K562 (cell line): ENCODE results near the gene ATP10B. TPM values are rescaled to one million over a fixed set of nuclear protein-coding genes. Genes with fewer than 3 reads are reported as not detected.

Source experiments
- ATAC-seq: fragments of 200-7000 bp; cut with Tn5 transposase; 3 replicates; pipeline ENCODE4 v1.9.1; 2020; ENCODE audit warnings: moderate library complexity
- BruUV-seq: library from RNA; stranded (reverse); fragments of 400-500 nt; replicated peaks from 2 replicates; lab custom pipeline; 2021; lab: Mats Ljungman, UMichigan
- CTCF ChIA-PET: fragments of 300-600 bp; formaldehyde crosslinking; extraction: SDS; loops from one replicate; lab custom pipeline; 2021; ENCODE audit warnings: low intra/inter-chr PET ratio; lab: Yijun Ruan, JAX
- POLR2A ChIA-PET: fragments of 300-600, 350-650 bp; sonication (Branson Sonifier 250); formaldehyde crosslinking; extraction: SDS; loops from one replicate; lab custom pipeline; 2021; ENCODE audit warnings: antibody characterized with exemption, inconsistent platforms; lab: Yijun Ruan, JAX
- DNase-seq, 4 experiments: peaks; one replicate each; pipeline versions ENCODE4 v3.0.0 to v3.0.0-alpha.2; 2011 to 2018; ENCODE audit warnings: low spot score in 3 of 4, mixed read lengths in 3 of 4; ENCODE audit errors: extremely low read depth in 1 of 4
- FAIRE-seq: peaks from 2 replicates; lab custom pipeline; 2011; peaks lifted over from hg19 to GRCh38; lab: Jason Lieb, UNC
- H2AFZ ChIP-seq: 2 replicates; pipeline ENCODE4 v1.6.0; 2011; ENCODE audit warnings: low read depth, low read length, control low read depth, inconsistent platforms
- H3K27ac ChIP-seq: fragments of 200-600 bp; 3 replicates; pipeline ENCODE4 v1.8.0; 2011; ENCODE audit warnings: low read depth, mild to moderate bottlenecking, control low read depth, inconsistent platforms, low read length, moderate library complexity, mixed read lengths; ENCODE audit errors: extremely low read depth
- H3K27me3 ChIP-seq, 2 experiments: fragments of 300-600 bp in 1 of 2; 2 replicates in 1 of 2; 3 replicates in 1 of 2; pipeline versions ENCODE4 v1.6.0 to v1.8.0; 2011; ENCODE audit warnings: inconsistent platforms in 2 of 2, low read length in 2 of 2, mild to moderate bottlenecking in 1 of 2, mixed read lengths in 1 of 2, moderate library complexity in 1 of 2; ENCODE audit not compliant: control insufficient read depth in 2 of 2, insufficient read depth in 2 of 2
- H3K36me3 ChIP-seq: fragments of 300-600 bp; 3 replicates; pipeline ENCODE4 v1.8.0; 2011; ENCODE audit warnings: mild to moderate bottlenecking, low read length, inconsistent platforms; ENCODE audit not compliant: control insufficient read depth, insufficient read depth
- H3K4me1 ChIP-seq, 2 experiments: fragments of 200-600 bp in 1 of 2; replicated peaks in 1 of 2; 2 replicates in 1 of 2; 3 replicates in 1 of 2; pipeline versions ENCODE4 v1.5.1 to v1.8.0; 2011; ENCODE audit warnings: inconsistent platforms in 2 of 2, low read length in 2 of 2, mild to moderate bottlenecking in 1 of 2, mixed read lengths in 1 of 2, moderate library complexity in 1 of 2; ENCODE audit not compliant: control insufficient read depth in 2 of 2, insufficient read depth in 2 of 2
- H3K4me2 ChIP-seq: 2 replicates; pipeline ENCODE4 v1.6.1; 2011; ENCODE audit warnings: low read length, control low read depth, inconsistent platforms, mixed read lengths; ENCODE audit not compliant: insufficient read depth
- H3K4me3 ChIP-seq: fragments of 200-600 bp; sonication (generic), shearing (Covaris generic); 2 replicates; pipeline ENCODE4 v1.5.1; 2016; ENCODE audit warnings: control low read depth, inconsistent platforms
- H3K79me2 ChIP-seq: fragments of 200-600 bp; 3 replicates; pipeline ENCODE4 v1.8.0; 2011; ENCODE audit warnings: low read length, inconsistent platforms; ENCODE audit not compliant: control insufficient read depth, insufficient read depth
- H3K9ac ChIP-seq, 2 experiments: 2 replicates each; pipeline versions ENCODE4 v1.6.0 to v1.6.1; 2011; ENCODE audit warnings: low read depth in 2 of 2, low read length in 2 of 2, control low read depth in 1 of 2, inconsistent platforms in 1 of 2, mild to moderate bottlenecking in 1 of 2, mixed read lengths in 1 of 2; ENCODE audit not compliant: insufficient read depth in 1 of 2
- H3K9me1 ChIP-seq: one replicate; pipeline ENCODE4 v1.6.0; 2011; ENCODE audit warnings: inconsistent platforms, mild to moderate bottlenecking, low read length, moderate library complexity; ENCODE audit not compliant: control insufficient read depth, insufficient read depth
- H3K9me3 ChIP-seq: replicated peaks from 2 replicates; pipeline ENCODE4 v1.5.1; 2011; ENCODE audit warnings: low read depth, low read length, inconsistent platforms; ENCODE audit not compliant: control insufficient read depth, insufficient read depth
- H4K20me1 ChIP-seq: replicated peaks from 2 replicates; pipeline ENCODE4 v1.6.1; 2011; ENCODE audit warnings: low read length, inconsistent platforms, mixed read lengths; ENCODE audit not compliant: control insufficient read depth, insufficient read depth
- IRF1 ChIP-seq: sonication (generic); formaldehyde crosslinking; IDR thresholded peaks from 2 replicates; pipeline ENCODE4 v1.8.0; 2022; ENCODE audit warnings: missing genetic modification reagents, mild to moderate bottlenecking, borderline replicate concordance
- MLX ChIP-seq, 2 experiments: fragments of 450-650 bp in 1 of 2; sonication (generic) in 1 of 2; formaldehyde crosslinking; conservative IDR thresholded peaks; 2 replicates each; pipeline versions ENCODE4 v1.4.0 to v1.8.1; 2020 to 2022; ENCODE audit warnings: mild to moderate bottlenecking in 1 of 2, missing genetic modification reagents in 1 of 2
- ZNF830 ChIP-seq: fragments of 250-450 bp; sonication (Bioruptor Pico); IDR thresholded peaks from 2 replicates; pipeline ENCODE4 v1.5.0; 2021; ENCODE audit warnings: mild to moderate bottlenecking
- WGBS: fragments of 100-300 bp; shearing (Covaris generic); methylation state at CpG from one replicate; pipeline ENCODE4 v1.1.6; 2016; ENCODE audit warnings: low coverage, mixed read lengths; ENCODE audit not compliant: insufficient coverage; ENCODE audit errors: missing lambda C conversion rate; 5-methylcytosine and 5-hydroxymethylcytosine counted together
- in situ Hi-C: fragments of 300-500 bp; cut with MboI; formaldehyde crosslinking; loops from 4 replicates; pipeline ENCODE4 v1.15.0; 2018; ENCODE audit warnings: inconsistent platforms, mixed read lengths
- intact Hi-C: fragments of 100-400 bp; cut with micrococcal nuclease; formaldehyde crosslinking; loops from 2 replicates; pipeline ENCODE4 v1.14.2; 2022
- polyA plus RNA-seq, 8 experiments: library from polyadenylated mRNA; depleted of rRNA in 4 of 8; stranded (reverse) in 5 of 8; unstranded in 3 of 8; fragments of >200 nt; fragmentation: Nextera tagmentation in 2 of 8; fragmentation: Illumina TruSeq in 1 of 8; extraction: Ambion mirVana in 2 of 8; extraction: Trizol in 1 of 8; gene quantifications; 2 replicates each; pipeline versions ENCODE4 v1.2.1 to v1.2.3, GENCODE V29; 2011 to 2014; ENCODE audit warnings: inconsistent platforms in 1 of 8, missing spikeins in 1 of 8
- total RNA-seq, 7 experiments: library from RNA; depleted of rRNA in 6 of 7; stranded (reverse); fragments of >200 nt in 6 of 7; fragmentation: Illumina TruSeq in 2 of 7; extraction: Trizol in 2 of 7; gene quantifications; 2 replicates each; pipeline versions ENCODE4 v1.2.1 to v1.2.3, GENCODE V29; 2011 to 2021; ENCODE audit warnings: low replicate concordance in 1 of 7
- TF ChIP-seq, protein P1 (sequence below): sonication (generic); formaldehyde crosslinking; IDR thresholded peaks from 2 replicates; pipeline ENCODE4 v1.8.1; 2023; ENCODE audit warnings: mild to moderate bottlenecking, missing genetic modification reagents
- TF ChIP-seq, protein P2 (sequence below), 2 experiments: fragments of 450-650 bp; formaldehyde crosslinking in 1 of 2; IDR thresholded peaks; 2 replicates each; pipeline versions ENCODE4 v1.4.0 to v1.6.1; 2014 to 2020; ENCODE audit warnings: mild to moderate bottlenecking in 2 of 2, borderline replicate concordance in 1 of 2, low read depth in 1 of 2
- TF ChIP-seq, protein P3 (sequence below): fragments of 450-650 bp; IDR thresholded peaks from 2 replicates; pipeline ENCODE4 v1.6.1; 2016; ENCODE audit warnings: low read depth, mild to moderate bottlenecking, moderate library complexity
- TF ChIP-seq, protein P4 (sequence below): fragments of 250-450 bp; sonication (Bioruptor Pico); IDR thresholded peaks from 2 replicates; pipeline ENCODE4 v1.8.0; 2021; ENCODE audit warnings: borderline replicate concordance, mild to moderate bottlenecking, moderate library complexity; ENCODE audit not compliant: poor library complexity, severe bottlenecking

The ATP10B gene
- total and polyA plus RNA-seq, 9 of the 15 experiments (the other 6 are each of a cell fraction or from before 2014, with no cell fraction given), result 0.04 TPM; not detected in 8

DNA sequence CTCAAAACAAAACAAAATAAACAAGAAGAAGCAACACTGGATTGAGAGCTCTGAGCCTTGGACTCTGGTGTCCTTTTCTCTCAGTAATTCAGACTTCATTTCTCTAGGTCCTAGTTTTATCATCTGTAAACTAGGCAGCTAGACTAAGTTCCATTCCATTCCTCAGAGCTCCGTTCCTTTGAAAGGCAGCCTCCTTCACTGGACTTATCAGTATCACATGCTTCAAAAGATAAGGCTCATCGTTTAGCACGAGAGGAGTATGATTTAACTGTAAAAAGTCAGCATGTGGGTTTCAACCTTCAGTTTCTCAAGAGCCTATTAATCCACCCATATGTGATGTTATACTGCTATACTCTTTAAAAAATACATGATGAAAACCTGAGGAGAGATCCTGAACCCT lies 1.6 kb downstream of the ATP10B start:
- CTCF ChIA-PET, result no interaction called here
- no TSS peak for BruUV-seq
- Histone ChIP-seq H3K4me1 (no peaks in the 10 kb centered on the region), H3K27me3 (no peaks in the 10 kb centered on the region), H3K36me3 (no peaks in the 10 kb centered on the region), H3K9ac (no peak overlapping the region), H3K9me1 (no peaks in the 10 kb centered on the region), H3K27ac (no peak overlapping the region), H3K4me3 (no peak overlapping the region), H3K79me2 (no peaks in the 10 kb centered on the region), H4K20me1 (no peaks in the 10 kb centered on the region), H3K9me3 (no peaks in the 10 kb centered on the region), H2AFZ (no peak overlapping the region), H3K4me2 (no peak overlapping the region)
- 0% methylated on average over 3 of the region's 3 CpGs for WGBS
- intact Hi-C loops, result no loop called here
- ATAC-seq (no peak), FAIRE-seq (no peak), DNase-seq (no peak)
- POLR2A ChIA-PET, result no interaction called here
- in situ Hi-C loops, result no loop called here
- TF ChIP-seq, protein P1, sequence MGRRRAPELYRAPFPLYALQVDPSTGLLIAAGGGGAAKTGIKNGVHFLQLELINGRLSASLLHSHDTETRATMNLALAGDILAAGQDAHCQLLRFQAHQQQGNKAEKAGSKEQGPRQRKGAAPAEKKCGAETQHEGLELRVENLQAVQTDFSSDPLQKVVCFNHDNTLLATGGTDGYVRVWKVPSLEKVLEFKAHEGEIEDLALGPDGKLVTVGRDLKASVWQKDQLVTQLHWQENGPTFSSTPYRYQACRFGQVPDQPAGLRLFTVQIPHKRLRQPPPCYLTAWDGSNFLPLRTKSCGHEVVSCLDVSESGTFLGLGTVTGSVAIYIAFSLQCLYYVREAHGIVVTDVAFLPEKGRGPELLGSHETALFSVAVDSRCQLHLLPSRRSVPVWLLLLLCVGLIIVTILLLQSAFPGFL (CRISPR knock-in tag), result no peak
- no peak for TF ChIP-seq MLX (CRISPR knock-in tag; conservative IDR thresholded peaks at IDR 0.05)
- TF ChIP-seq ZNF830, result no peak
- no peak for TF ChIP-seq IRF1 (CRISPR knock-in tag)
- TF ChIP-seq, protein P2, sequence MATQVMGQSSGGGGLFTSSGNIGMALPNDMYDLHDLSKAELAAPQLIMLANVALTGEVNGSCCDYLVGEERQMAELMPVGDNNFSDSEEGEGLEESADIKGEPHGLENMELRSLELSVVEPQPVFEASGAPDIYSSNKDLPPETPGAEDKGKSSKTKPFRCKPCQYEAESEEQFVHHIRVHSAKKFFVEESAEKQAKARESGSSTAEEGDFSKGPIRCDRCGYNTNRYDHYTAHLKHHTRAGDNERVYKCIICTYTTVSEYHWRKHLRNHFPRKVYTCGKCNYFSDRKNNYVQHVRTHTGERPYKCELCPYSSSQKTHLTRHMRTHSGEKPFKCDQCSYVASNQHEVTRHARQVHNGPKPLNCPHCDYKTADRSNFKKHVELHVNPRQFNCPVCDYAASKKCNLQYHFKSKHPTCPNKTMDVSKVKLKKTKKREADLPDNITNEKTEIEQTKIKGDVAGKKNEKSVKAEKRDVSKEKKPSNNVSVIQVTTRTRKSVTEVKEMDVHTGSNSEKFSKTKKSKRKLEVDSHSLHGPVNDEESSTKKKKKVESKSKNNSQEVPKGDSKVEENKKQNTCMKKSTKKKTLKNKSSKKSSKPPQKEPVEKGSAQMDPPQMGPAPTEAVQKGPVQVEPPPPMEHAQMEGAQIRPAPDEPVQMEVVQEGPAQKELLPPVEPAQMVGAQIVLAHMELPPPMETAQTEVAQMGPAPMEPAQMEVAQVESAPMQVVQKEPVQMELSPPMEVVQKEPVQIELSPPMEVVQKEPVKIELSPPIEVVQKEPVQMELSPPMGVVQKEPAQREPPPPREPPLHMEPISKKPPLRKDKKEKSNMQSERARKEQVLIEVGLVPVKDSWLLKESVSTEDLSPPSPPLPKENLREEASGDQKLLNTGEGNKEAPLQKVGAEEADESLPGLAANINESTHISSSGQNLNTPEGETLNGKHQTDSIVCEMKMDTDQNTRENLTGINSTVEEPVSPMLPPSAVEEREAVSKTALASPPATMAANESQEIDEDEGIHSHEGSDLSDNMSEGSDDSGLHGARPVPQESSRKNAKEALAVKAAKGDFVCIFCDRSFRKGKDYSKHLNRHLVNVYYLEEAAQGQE (IDR thresholded peaks at IDR 0.05; ENCODE audit: borderline replicate concordance), result no peak
- TF ChIP-seq, protein P2 (CRISPR knock-in tag; IDR thresholded peaks at IDR 0.05; ENCODE audit: low read depth), result no peak
- TF ChIP-seq, protein P3, sequence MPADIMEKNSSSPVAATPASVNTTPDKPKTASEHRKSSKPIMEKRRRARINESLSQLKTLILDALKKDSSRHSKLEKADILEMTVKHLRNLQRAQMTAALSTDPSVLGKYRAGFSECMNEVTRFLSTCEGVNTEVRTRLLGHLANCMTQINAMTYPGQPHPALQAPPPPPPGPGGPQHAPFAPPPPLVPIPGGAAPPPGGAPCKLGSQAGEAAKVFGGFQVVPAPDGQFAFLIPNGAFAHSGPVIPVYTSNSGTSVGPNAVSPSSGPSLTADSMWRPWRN, result no peak
- TF ChIP-seq, protein P4, sequence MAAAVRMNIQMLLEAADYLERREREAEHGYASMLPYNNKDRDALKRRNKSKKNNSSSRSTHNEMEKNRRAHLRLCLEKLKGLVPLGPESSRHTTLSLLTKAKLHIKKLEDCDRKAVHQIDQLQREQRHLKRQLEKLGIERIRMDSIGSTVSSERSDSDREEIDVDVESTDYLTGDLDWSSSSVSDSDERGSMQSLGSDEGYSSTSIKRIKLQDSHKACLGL (CRISPR knock-in tag), result no peak
